IPS DF 6.9 (cell line): ENCODE measurements around the gene COL8A2.

Source experiments
- DNase-seq: peaks from one replicate; pipeline ENCODE4 v3.0.0-alpha.2; 2013; ENCODE audit warnings: low read depth, low spot score
- H3K27ac ChIP-seq: one replicate; pipeline ENCODE4 v1.5.1; 2013; ENCODE audit warnings: low read length, control low read depth
- H3K27me3 ChIP-seq: 2 replicates; pipeline ENCODE4 v1.6.1; 2013; ENCODE audit warnings: mild to moderate bottlenecking, low read length; ENCODE audit not compliant: control insufficient read depth, insufficient read depth
- H3K36me3 ChIP-seq: 2 replicates; pipeline ENCODE4 v1.6.1; 2013; ENCODE audit warnings: low read length; ENCODE audit not compliant: control insufficient read depth, insufficient read depth
- H3K4me1 ChIP-seq: 2 replicates; pipeline ENCODE4 v1.6.1; 2013; ENCODE audit warnings: low read length; ENCODE audit not compliant: control insufficient read depth, insufficient read depth
- H3K4me3 ChIP-seq: 2 replicates; pipeline ENCODE4 v1.5.1; 2013; ENCODE audit warnings: mild to moderate bottlenecking, low read length
- H3K9me3 ChIP-seq: 2 replicates; pipeline ENCODE4 v1.6.1; 2013; ENCODE audit warnings: low read length, inconsistent platforms; ENCODE audit not compliant: control insufficient read depth, insufficient read depth
- WGBS: extraction: QIAGEN DNeasy Blood & Tissue Kit; methylation state at CpG from one replicate; pipeline ENCODE4 v1.1.7; 2013; ENCODE audit warnings: mixed read lengths, missing lambda C conversion rate; ENCODE audit not compliant: insufficient read length, insufficient coverage; 5-methylcytosine and 5-hydroxymethylcytosine counted together

COL8A2 gene

DNA sequence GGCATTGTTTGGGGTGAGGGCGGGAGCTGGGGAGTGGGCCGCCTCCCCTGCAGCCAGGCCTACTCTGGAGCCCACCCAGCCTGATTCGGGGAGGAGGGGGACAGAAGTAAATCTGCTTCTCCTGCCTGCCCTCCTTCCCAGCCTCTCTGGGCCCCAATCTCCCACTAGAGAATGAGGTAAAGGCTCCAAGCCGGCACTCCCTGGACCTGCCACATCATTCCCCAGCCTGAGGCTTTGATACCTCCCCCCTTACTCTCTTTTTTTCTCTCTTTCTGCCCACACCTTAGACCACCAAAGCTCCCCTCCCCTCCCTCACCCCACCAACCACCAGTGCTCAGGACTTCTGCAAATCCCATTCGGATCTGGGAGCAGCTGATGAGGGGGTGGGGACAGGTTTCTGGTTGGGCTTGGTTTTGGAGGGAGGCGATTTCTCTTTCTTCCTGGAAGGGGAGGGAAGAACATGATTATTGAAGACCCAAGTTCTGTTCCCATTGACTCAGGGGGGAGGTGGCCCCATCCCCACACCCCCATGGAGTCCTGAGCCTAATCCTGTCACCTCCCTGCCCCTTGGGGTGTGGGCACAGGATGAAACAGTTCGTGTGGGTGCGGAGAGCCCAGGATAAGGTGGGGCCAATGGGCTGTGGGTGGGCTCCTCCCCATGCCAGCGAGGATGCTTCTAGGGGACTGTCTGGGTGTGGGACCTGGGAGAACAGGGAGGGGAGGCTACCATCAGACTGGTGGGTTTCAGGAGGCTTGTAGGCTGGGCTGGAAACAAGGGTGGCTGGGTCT, 32.3 kb upstream of the COL8A2 start:
- Histone ChIP-seq H3K9me3 (no peaks in the 10 kb centered on the region), H3K27me3 (peaks cover 20% of the 10 kb centered on the region), H3K4me3 (peak overlapping the region; percentile 64; the same call in 1 of the 2 replicates), H3K4me1 (peaks cover 6% of the 10 kb centered on the region; the same call in 1 of the 2 replicates), H3K36me3 (no peaks in the 10 kb centered on the region), H3K27ac (no peak overlapping the region)
- DNase-seq, result no peak
- no CpG with 5 or more reads among the region's 9 CpGs for WGBS

DNA sequence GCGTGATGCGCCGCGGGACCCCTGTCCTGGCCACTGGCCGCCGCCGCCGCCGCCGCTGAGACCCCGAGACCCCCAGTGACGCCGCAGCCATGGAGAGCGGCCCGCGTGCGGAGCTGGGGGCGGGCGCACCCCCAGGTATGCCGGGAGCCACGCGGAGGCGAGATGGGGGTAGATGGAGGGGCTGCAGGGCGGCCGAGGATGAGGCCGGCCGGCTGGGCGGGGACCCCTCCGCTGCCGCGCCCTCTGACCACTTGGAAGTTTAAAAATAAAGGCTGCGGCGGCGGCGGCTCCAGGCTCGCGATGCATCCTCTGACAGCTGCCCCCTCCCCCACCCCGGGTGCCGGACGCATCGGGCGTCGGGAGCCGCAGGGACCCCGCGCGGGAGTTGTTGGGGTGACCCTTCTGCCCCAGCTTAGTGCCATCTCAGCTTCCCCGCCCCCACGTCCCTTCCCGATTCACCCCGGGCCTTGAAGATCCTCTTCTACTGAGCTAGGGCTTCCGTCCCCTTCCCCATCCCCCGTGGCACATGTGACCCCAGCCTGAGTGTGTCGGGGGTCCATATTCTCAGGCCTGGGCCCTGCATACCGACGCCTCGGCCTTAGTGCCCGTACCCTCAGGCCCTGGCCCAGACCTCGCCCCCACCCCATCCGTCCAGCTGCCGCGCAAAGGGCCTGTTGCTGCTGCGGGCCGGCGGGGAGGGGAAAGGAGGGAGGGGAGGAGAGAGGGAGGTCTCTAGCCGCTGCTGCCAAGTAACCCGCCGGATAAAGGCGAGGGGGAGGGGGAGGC, 31.5 kb upstream of the COL8A2 start:
- H3K36me3 ChIP-seq, result no peaks in the 10 kb centered on the region
- H3K27ac ChIP-seq, result no peak overlapping the region
- peak overlapping the region; percentile 64 for H3K4me3 ChIP-seq
- no peaks in the 10 kb centered on the region for H3K9me3 ChIP-seq
- peaks cover 6% of the 10 kb centered on the region; the same call in 1 of the 2 replicates for H3K4me1 ChIP-seq
- no CpG with 5 or more reads among the region's 69 CpGs for WGBS
- H3K27me3 ChIP-seq, result peaks cover 20% of the 10 kb centered on the region
- no peak for DNase-seq

- H3K9me3 ChIP-seq, result no peaks in the 10 kb centered on the region
- peaks cover 6% of the 10 kb centered on the region; the same call in 1 of the 2 replicates for H3K4me1 ChIP-seq
- no peak within 1 kb of the TSS for H3K27ac ChIP-seq
- H3K4me3 ChIP-seq, result peak within 1 kb of the TSS; percentile 64
- no peaks in the 10 kb centered on the region for H3K36me3 ChIP-seq
- DNase-seq, result no peak
- H3K27me3 ChIP-seq, result peaks cover 20% of the 10 kb centered on the region
- no CpG with 5 or more reads among the region's 88 CpGs for WGBS
Measured at GRCh38 chr1:36155408-36156328, 30.6 kb upstream of the COL8A2 start, which contains the start of gene MAP7D1. MAP7D1 (plus strand) TSS chr1:36156160; CDS start chr1:36156418, 258 bp downstream.

- Histone ChIP-seq H3K36me3 (no peaks in the 10 kb centered on the region), H3K27me3 (peaks cover 20% of the 10 kb centered on the region), H3K4me1 (peaks cover 11% of the 10 kb centered on the region; the same call in 1 of the 2 replicates), H3K4me3 (peak overlapping the region; percentile 64; the same call in 1 of the 2 replicates), H3K9me3 (no peaks in the 10 kb centered on the region), H3K27ac (no peak overlapping the region)
- WGBS, result no CpG with 5 or more reads among the region's 6 CpGs
- no peak for DNase-seq
Measured at GRCh38 chr1:36154765-36155407, 29.9 kb upstream of the COL8A2 start.

DNA sequence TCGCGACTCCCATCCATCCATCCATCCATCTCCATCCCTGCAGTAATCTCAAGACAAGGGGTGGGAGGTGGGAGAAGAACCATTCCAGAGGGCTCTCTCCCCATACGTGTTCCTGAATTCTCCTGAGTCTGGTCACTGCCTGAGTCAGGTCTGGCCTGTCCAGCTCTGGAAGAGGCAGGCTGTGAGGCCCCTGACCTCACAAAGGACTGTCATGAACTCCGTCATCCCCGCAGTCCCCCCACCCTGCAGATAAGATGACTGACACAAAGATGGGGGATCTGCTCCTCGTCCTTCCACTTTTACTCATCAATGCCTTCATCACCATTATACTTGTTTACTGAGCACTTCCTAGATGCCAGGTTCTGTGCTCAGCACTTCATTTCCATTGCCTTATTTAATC, 29.3 kb upstream of the COL8A2 start:
- Histone ChIP-seq H3K27ac (no peak overlapping the region), H3K36me3 (no peaks in the 10 kb centered on the region), H3K4me3 (no peak overlapping the region), H3K9me3 (no peaks in the 10 kb centered on the region), H3K27me3 (peaks cover 20% of the 10 kb centered on the region), H3K4me1 (peaks cover 11% of the 10 kb centered on the region; the same call in 1 of the 2 replicates)
- WGBS, result no CpG with 5 or more reads among the region's 6 CpGs
- DNase-seq, result no peak

GRCh38 chr1:36153476-36153875, 28.5 kb upstream of the COL8A2 start:
- Histone ChIP-seq H3K9me3 (no peaks in the 10 kb centered on the region), H3K4me3 (no peak overlapping the region), H3K36me3 (no peaks in the 10 kb centered on the region), H3K4me1 (peaks cover 11% of the 10 kb centered on the region; the same call in 1 of the 2 replicates), H3K27me3 (peaks cover 20% of the 10 kb centered on the region), H3K27ac (no peak overlapping the region)
- no CpG with 5 or more reads among the region's 6 CpGs for WGBS
- DNase-seq, result no peak

GRCh38 chr1:36151845-36152203, 26.8 kb upstream of the COL8A2 start:
- DNase-seq, result no peak
- WGBS, result no CpG with 5 or more reads among the region's 3 CpGs
- Histone ChIP-seq H3K27ac (no peak overlapping the region), H3K36me3 (no peaks in the 10 kb centered on the region), H3K9me3 (no peaks in the 10 kb centered on the region), H3K27me3 (peaks cover 20% of the 10 kb centered on the region), H3K4me3 (no peak overlapping the region), H3K4me1 (peaks cover 8% of the 10 kb centered on the region; the same call in 1 of the 2 replicates)

DNA sequence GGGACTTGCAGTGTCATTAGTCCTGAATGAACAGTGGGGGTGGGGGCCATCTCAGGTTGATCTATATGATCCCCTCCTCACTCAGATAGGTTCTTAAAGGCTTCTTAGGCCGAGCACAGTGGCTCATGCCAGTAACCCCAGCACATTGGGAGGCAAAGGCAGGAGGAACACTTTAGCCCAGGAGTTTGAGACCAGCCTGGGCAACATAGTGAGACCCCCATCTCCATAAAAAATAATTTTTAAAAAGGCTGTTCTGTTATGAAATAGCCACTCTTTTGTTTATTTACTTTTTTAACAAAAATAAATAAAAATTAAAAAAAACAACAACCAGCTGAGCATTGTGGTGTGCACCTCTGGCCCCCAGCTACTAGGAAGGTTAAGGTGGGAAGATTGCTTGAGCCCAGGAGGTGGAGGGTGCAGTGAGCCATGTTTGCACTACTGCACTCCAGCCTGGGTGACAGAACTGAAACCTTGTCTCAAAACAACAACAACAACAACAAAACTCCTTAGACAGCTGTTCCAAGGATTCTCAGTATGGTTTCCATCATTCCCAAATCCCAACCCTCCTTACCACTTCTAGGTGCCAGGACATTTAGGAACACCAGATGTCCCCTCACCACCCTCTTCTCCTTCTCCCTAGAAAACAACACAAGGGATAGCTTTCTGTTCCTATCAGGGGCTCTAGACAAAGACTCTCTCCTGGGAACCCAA, 26.3 kb upstream of the COL8A2 start:
- no CpG with 5 or more reads among the region's 1 CpG for WGBS
- Histone ChIP-seq H3K27me3 (peaks cover 20% of the 10 kb centered on the region), H3K36me3 (no peaks in the 10 kb centered on the region), H3K27ac (no peak overlapping the region), H3K4me3 (no peak overlapping the region), H3K9me3 (no peaks in the 10 kb centered on the region), H3K4me1 (peaks cover 8% of the 10 kb centered on the region; the same call in 1 of the 2 replicates)
- no peak for DNase-seq
